GM12878 (cell line): ENCODE data around the gene SERPINF2.

Source experiments
- CHD1 ChIP-seq: IDR thresholded peaks from 2 replicates; pipeline ENCODE4 v1.6.1; 2012; ENCODE audit warnings: low read depth, low read length, improper control_type of control experiment
- FOXM1 ChIP-seq: IDR thresholded peaks from 2 replicates; pipeline ENCODE4 v1.6.1; 2012; ENCODE audit warnings: low read depth, mild to moderate bottlenecking, inconsistent platforms, low read length, moderate library complexity
- TF ChIP-seq, protein P1 (sequence below): IDR thresholded peaks from 2 replicates; pipeline ENCODE4 v1.6.1; 2012; ENCODE audit warnings: mild to moderate bottlenecking, low read depth, low read length
- TF ChIP-seq, protein P2 (sequence below): fragments of 450-650 bp; IDR thresholded peaks from 2 replicates; pipeline ENCODE4 v1.6.1; 2016; ENCODE audit warnings: mild to moderate bottlenecking
- TF ChIP-seq, protein P3 (sequence below): IDR thresholded peaks from 2 replicates; pipeline ENCODE4 v1.6.1; 2012; ENCODE audit warnings: low read depth, low read length, improper control_type of control experiment
- TF ChIP-seq, protein P4 (sequence below): IDR thresholded peaks from 2 replicates; pipeline ENCODE4 v1.6.1; 2011; ENCODE audit warnings: low read depth, low read length, improper control_type of control experiment, borderline replicate concordance

DNA sequence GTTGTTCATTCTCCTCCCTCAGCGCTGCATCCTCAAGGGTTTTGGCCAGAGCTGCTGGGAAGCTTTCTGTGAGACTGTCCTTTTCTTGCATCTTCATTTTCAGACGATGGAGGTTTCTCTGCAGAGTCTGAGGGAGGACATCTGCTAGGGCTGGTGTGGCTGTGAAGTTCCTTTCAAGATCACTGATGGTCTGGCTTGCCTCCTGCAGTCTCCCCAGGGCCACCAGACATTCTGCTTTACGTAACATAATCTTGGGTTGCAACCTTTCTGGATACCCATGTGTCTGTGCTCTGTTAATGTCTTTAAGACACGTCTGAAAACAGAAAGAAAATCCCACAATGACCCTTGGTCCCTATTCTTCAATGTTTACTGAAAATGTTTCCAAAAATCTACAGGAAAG, 58.0 kb downstream of the SERPINF2 start:
- TF ChIP-seq CHD1 (no peak), FOXM1 (no peak)
- TF ChIP-seq, protein P1, sequence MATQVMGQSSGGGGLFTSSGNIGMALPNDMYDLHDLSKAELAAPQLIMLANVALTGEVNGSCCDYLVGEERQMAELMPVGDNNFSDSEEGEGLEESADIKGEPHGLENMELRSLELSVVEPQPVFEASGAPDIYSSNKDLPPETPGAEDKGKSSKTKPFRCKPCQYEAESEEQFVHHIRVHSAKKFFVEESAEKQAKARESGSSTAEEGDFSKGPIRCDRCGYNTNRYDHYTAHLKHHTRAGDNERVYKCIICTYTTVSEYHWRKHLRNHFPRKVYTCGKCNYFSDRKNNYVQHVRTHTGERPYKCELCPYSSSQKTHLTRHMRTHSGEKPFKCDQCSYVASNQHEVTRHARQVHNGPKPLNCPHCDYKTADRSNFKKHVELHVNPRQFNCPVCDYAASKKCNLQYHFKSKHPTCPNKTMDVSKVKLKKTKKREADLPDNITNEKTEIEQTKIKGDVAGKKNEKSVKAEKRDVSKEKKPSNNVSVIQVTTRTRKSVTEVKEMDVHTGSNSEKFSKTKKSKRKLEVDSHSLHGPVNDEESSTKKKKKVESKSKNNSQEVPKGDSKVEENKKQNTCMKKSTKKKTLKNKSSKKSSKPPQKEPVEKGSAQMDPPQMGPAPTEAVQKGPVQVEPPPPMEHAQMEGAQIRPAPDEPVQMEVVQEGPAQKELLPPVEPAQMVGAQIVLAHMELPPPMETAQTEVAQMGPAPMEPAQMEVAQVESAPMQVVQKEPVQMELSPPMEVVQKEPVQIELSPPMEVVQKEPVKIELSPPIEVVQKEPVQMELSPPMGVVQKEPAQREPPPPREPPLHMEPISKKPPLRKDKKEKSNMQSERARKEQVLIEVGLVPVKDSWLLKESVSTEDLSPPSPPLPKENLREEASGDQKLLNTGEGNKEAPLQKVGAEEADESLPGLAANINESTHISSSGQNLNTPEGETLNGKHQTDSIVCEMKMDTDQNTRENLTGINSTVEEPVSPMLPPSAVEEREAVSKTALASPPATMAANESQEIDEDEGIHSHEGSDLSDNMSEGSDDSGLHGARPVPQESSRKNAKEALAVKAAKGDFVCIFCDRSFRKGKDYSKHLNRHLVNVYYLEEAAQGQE = no peak
- TF ChIP-seq, protein P2, sequence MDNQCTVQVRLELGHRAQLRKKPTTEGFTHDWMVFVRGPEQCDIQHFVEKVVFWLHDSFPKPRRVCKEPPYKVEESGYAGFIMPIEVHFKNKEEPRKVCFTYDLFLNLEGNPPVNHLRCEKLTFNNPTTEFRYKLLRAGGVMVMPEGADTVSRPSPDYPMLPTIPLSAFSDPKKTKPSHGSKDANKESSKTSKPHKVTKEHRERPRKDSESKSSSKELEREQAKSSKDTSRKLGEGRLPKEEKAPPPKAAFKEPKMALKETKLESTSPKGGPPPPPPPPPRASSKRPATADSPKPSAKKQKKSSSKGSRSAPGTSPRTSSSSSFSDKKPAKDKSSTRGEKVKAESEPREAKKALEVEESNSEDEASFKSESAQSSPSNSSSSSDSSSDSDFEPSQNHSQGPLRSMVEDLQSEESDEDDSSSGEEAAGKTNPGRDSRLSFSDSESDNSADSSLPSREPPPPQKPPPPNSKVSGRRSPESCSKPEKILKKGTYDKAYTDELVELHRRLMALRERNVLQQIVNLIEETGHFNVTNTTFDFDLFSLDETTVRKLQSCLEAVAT = no peak
- TF ChIP-seq, protein P3, sequence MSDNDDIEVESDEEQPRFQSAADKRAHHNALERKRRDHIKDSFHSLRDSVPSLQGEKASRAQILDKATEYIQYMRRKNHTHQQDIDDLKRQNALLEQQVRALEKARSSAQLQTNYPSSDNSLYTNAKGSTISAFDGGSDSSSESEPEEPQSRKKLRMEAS = no peak
- TF ChIP-seq, protein P4, sequence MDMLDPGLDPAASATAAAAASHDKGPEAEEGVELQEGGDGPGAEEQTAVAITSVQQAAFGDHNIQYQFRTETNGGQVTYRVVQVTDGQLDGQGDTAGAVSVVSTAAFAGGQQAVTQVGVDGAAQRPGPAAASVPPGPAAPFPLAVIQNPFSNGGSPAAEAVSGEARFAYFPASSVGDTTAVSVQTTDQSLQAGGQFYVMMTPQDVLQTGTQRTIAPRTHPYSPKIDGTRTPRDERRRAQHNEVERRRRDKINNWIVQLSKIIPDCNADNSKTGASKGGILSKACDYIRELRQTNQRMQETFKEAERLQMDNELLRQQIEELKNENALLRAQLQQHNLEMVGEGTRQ = no peak
